Mucosa of descending colon (tissue), 3 donors: Measurements from ENCODE around the gene INSRR. TPM values are rescaled to one million over a fixed set of nuclear protein-coding genes. Genes with fewer than 3 reads are reported as not detected.

Experiments
- ATAC-seq: fragments of 200-7000 bp; cut with Tn5 transposase; one replicate; pipeline ENCODE4 v1.9.1; 2020; ENCODE audit warnings: mild to moderate bottlenecking, moderate library complexity
- DNase-seq, 3 donors: peaks; one replicate each; pipeline ENCODE4 v3.0.0-alpha.2; 2020
- H3K36me3 ChIP-seq: fragments of 200-600 bp; one replicate; pipeline ENCODE4 v1.8.0; 2021; ENCODE audit warnings: low read depth, mild to moderate bottlenecking
- H3K4me1 ChIP-seq: fragments of 200-600 bp; one replicate; pipeline ENCODE4 v1.8.0; 2021; ENCODE audit warnings: low read depth, mild to moderate bottlenecking
- H3K4me3 ChIP-seq: fragments of 200-600 bp; one replicate; pipeline ENCODE4 v1.8.0; 2021; ENCODE audit warnings: mild to moderate bottlenecking
- H3K9me3 ChIP-seq: fragments of 200-600 bp; one replicate; pipeline ENCODE4 v1.8.0; 2021; ENCODE audit warnings: mild to moderate bottlenecking
- intact Hi-C, 2 donors: fragments of 100-400 bp; cut with DNase I in 1 of 2; cut with micrococcal nuclease in 1 of 2; formaldehyde crosslinking; loops; one replicate each; pipeline versions ENCODE4 v1.11.0 to v1.11.1; 2022; cut with DNase I, micrococcal nuclease
- total RNA-seq, 3 donors: library from RNA; stranded (reverse); fragmentation: NEBNext Ultra II Directional in 2 of 3; extraction: Animal tissue kit (Norgen Biotek cat#: 25700) in 2 of 3; gene quantifications; one replicate each; pipeline versions ENCODE4 v1.2.1 to v1.2.4, GENCODE V29; 2021 to 2023
- TF ChIP-seq, protein P1 (sequence below): fragments of 200-600 bp; IDR thresholded peaks from one replicate; pipeline ENCODE4 v1.8.0; 2022; ENCODE audit warnings: antibody characterized with exemption, mild to moderate bottlenecking
- donor health status: DM: no; HTN: no; CAD: no; lungs with moderate emphysema.
- donor health status: DM: no; HTN: no; CAD: no.
- donor health status: DM: no; HTN: yes; CAD: no.

INSRR gene
- total RNA-seq, 3 donors from 2014 or later, result 0.06 to 0.09 TPM; not detected in 1

- Histone ChIP-seq H3K36me3 (no peaks in the 10 kb centered on the region), H3K4me1 (no peaks in the 10 kb centered on the region), H3K9me3 (no peaks in the 10 kb centered on the region), H3K4me3 (no peak overlapping the region)
- TF ChIP-seq, protein P1, sequence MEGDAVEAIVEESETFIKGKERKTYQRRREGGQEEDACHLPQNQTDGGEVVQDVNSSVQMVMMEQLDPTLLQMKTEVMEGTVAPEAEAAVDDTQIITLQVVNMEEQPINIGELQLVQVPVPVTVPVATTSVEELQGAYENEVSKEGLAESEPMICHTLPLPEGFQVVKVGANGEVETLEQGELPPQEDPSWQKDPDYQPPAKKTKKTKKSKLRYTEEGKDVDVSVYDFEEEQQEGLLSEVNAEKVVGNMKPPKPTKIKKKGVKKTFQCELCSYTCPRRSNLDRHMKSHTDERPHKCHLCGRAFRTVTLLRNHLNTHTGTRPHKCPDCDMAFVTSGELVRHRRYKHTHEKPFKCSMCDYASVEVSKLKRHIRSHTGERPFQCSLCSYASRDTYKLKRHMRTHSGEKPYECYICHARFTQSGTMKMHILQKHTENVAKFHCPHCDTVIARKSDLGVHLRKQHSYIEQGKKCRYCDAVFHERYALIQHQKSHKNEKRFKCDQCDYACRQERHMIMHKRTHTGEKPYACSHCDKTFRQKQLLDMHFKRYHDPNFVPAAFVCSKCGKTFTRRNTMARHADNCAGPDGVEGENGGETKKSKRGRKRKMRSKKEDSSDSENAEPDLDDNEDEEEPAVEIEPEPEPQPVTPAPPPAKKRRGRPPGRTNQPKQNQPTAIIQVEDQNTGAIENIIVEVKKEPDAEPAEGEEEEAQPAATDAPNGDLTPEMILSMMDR, result no peak
- ATAC-seq, result no peak
- intact Hi-C loops, result no loop called here
- DNase-seq, result no peak
Observed at GRCh38 chr1:156866249-156866909, 7.5 kb upstream of the INSRR start.

- no peak for ATAC-seq
- DNase-seq, result no peak
- Histone ChIP-seq H3K36me3 (no peaks in the 10 kb centered on the region), H3K4me1 (peaks cover 4% of the 10 kb centered on the region), H3K9me3 (no peaks in the 10 kb centered on the region), H3K4me3 (no peak overlapping the region)
- intact Hi-C loops, result no loop called here
- TF ChIP-seq, protein P1, result no peak
Observed at GRCh38 chr1:156865865-156866248, 6.9 kb upstream of the INSRR start.

- Histone ChIP-seq H3K36me3 (no peaks in the 10 kb centered on the region), H3K9me3 (no peaks in the 10 kb centered on the region), H3K4me3 (no peak overlapping the region), H3K4me1 (peaks cover 6% of the 10 kb centered on the region)
- DNase-seq (no peak), ATAC-seq (no peak)
- TF ChIP-seq, protein P1, result no peak
- intact Hi-C loops, result no loop called here
Observed at GRCh38 chr1:156865258-156865657, 6.3 kb upstream of the INSRR start.

- DNase-seq (no peak), ATAC-seq (no peak)
- TF ChIP-seq, protein P1, result no peak
- H3K4me3 ChIP-seq, result no peak overlapping the region
- H3K9me3 ChIP-seq, result no peaks in the 10 kb centered on the region
- H3K4me1 ChIP-seq, result peaks cover 10% of the 10 kb centered on the region
- no peaks in the 10 kb centered on the region for H3K36me3 ChIP-seq
- intact Hi-C loops, result loop anchor here in 1 of 2 donors (5.0 kb wide), 1 partner anchor 67 kb away; no protein-coding TSS in a partner anchor
Observed at GRCh38 chr1:156864796-156865195, 5.9 kb upstream of the INSRR start.

DNA sequence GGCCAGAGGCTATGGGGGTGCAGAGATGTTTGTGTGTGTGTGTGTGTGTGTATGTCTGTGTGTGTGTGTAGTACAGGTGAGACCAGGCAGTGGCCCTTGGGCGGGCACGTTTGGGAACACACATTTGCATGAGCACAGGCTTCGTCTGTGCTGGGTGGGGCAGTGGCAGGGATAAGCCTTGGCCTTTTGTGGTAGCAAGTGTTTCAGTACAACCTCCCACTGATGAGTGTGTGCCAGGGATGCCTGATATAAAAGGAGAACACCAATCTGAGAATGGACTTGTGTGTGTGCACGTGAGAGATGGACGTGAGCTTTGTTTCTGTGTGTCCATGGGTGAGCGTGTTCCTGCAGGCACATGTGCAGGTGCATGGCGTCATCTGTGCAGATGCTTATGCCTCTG lies 4.7 kb upstream of the INSRR start:
- ATAC-seq, result no peak
- no peaks in the 10 kb centered on the region for H3K9me3 ChIP-seq
- TF ChIP-seq, protein P1, result no peak
- no peaks in the 10 kb centered on the region for H3K36me3 ChIP-seq
- intact Hi-C loops, result loop anchor here in 1 of 2 donors (5.0 kb wide), 1 partner anchor 66 kb away; no protein-coding TSS in a partner anchor
- peaks cover 17% of the 10 kb centered on the region for H3K4me1 ChIP-seq
- no peak for DNase-seq
- no peak overlapping the region for H3K4me3 ChIP-seq
